ENCODE results near the gene KLHL24. TPM values are rescaled to one million over a fixed set of nuclear protein-coding genes. Genes with fewer than 3 reads are reported as not detected.

Gene KLHL24, protein sequence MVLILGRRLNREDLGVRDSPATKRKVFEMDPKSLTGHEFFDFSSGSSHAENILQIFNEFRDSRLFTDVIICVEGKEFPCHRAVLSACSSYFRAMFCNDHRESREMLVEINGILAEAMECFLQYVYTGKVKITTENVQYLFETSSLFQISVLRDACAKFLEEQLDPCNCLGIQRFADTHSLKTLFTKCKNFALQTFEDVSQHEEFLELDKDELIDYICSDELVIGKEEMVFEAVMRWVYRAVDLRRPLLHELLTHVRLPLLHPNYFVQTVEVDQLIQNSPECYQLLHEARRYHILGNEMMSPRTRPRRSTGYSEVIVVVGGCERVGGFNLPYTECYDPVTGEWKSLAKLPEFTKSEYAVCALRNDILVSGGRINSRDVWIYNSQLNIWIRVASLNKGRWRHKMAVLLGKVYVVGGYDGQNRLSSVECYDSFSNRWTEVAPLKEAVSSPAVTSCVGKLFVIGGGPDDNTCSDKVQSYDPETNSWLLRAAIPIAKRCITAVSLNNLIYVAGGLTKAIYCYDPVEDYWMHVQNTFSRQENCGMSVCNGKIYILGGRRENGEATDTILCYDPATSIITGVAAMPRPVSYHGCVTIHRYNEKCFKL
- polyA plus RNA-seq = 13.1 and 15.4 TPM in 2 replicates

DNA sequence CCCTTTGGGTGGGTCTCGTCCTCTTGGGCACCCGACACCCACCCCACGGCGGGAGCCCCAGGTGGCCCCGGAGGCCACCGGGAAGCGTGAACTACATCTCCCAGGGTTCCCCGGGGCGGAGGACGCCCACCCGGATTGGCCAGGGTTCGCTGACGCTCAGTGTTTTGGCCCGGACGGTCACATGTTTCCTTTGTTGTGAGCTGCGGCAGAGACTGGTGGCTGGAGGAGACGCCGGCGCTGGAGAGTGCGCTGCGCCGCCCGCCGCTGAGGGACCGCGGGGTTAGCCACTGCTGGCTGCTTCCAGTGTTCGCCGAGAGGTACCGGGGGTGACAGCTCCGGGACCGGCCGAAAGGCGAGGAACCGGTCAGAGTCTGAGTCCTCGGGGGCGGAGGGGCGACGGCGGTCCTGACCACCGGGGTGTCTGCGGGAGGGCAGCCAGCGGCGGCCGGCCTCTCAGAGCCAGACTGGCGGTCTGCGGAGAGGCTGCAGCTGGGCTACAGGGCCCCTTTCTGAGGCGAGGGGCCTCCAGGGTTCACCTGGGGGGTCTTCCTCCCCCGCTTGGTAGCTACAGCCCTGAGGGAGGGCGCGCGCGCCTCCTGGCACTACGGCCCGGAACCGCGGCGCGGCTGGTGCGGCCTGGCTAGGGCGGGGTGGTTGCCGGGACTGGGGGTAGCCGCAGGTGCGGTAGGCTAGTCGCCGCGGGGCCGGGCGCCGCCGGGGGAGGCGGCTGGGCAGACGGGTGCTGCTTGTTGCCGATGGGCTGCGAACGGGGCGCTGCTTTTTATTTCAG, at the start of gene KLHL24:
Gene KLHL24, plus strand, starts transcription at position 193 of the 790 bp plus-strand sequence. CDS start 14,734 bp downstream, outside the sequence.

GRCh38 chr3:183697610-183698317, 62.3 kb downstream of the KLHL24 start, which contains the start of gene YEATS2:
Gene YEATS2 (plus strand): TSS chr3:183697797. CDS start chr3:183715163, 17,366 bp downstream.

Other genes starting within 250 kb of the KLHL24 start
- gene MCF2L2, start 207.0 kb upstream of the KLHL24 start, polyA plus RNA-seq = 7.0 and 21.9 TPM in 2 replicates
- gene KLHL6, start 79.9 kb upstream of the KLHL24 start, polyA plus RNA-seq = not detected in 2 replicates
- gene YEATS2, start 62.2 kb downstream of the KLHL24 start, polyA plus RNA-seq = 2.2 and 6.2 TPM in 2 replicates
- gene MAP6D1, start 190.0 kb downstream of the KLHL24 start, polyA plus RNA-seq = 8.7 and 13.6 TPM in 2 replicates
- 42.5 and 47.4 TPM in 2 replicates for gene PARL, start 249.3 kb downstream of the KLHL24 start, polyA plus RNA-seq

All from Purkinje cell (primary cell).